SH-SY5Y (cell line): ENCODE results near the gene ZNF154.

Experiments
- GATA2 ChIP-seq: IDR thresholded peaks from 2 replicates; pipeline ENCODE4 v1.6.1; 2011; ENCODE audit warnings: mild to moderate bottlenecking, low read depth, low read length
- GATA3 ChIP-seq: IDR thresholded peaks from 2 replicates; pipeline ENCODE4 v1.6.1; 2011; ENCODE audit warnings: low read depth, mild to moderate bottlenecking, low read length, moderate library complexity

The ZNF154 gene

GRCh38 chr19:57651654-57651996, 57.4 kb downstream of the ZNF154 start:
- no peak for TF ChIP-seq GATA2
- TF ChIP-seq GATA3, result no peak

- TF ChIP-seq GATA2 (no peak), GATA3 (no peak)
Observed at GRCh38 chr19:57648331-57649003, 60.5 kb downstream of the ZNF154 start.
